Measurements from ENCODE around the gene CES4A.
"Not testable (repeated sequence)": the region's sequence is repeated elsewhere in the genome, so short reads cannot be mapped to it uniquely, and the experiment has no call there.

The CES4A gene

DNA sequence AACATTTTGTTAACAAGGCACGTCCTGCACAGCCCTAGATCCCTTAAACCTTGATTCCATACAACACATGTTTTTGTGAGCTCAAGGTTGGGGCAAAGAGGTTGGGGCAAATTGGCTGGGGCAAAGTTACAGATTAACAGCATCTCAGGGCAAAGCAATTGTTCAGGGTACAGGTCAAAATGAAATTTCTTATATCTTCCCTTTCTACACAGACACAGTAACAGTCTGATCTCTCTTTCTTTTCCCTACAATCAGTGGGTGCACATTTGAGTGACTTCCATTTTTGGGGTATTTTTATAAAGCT is 32.3 kb upstream of the CES4A start:
- DNase-seq (ENCODE audit: low read depth in 2 of 2), result not testable (repeated sequence)

DNA sequence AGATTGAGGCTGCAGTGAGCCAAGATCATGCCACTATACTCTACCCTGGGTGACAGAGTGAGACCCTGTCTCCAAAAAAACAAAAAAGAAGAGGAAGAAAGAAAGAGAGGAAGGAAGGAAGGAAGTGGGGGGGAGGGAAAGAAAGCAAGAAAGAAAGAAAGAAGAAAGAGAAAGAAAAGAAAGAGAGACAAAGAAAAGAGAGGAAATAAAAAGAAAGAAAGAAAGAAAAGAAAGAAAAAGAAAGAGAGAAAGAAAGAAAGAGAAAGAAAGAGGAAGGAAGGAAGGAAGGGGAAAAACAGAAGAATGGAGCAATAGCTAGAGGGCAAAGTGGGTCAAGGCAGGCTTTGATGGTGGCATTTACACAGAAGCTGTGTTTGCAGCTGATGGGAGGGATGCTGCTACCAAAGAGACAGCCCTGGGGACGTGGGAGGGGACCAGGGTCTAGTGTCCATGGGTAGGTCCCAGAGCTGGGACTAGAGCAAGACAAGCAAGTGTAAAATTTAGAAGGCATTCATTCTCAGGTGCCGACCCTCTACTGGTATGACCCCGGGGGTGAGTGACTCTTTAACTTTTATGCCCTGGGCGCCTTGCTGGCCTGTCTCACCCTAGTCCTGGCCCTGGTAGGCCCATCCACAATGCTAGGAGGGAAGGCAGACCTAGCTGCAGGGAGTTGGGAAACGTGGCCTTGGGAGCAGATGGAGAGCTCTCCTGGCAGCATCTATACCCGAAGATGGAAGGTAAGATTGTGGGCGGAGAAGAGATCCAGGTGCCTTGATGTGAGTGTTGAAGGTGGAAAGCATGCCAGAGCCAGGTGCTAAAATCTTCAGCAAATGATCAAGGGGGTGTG is 29.3 kb upstream of the CES4A start:
- DNase-seq (ENCODE audit: low read depth in 2 of 2), result no peak

DNA sequence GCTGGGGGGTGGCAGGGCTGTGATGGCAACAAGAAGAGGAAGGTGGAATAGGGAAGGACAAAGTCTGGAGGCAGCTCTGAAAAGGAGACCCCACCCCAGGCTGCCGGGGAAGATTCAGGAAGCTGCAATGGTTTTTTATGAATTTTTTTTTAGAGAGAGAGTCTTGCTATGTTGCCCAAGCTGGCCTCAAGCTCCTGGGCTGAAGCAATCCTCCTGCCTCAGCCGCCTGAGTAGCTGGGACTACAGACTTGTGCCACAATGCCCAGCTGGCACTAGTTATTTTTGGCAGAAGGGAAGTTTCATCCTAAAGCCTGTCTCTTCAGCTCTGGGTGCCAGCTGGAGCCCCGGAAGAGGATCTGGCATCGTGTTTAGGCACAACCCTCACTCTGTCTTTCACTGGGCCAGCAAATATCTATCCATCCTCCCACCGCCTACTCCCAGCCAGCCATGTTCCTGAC is 28.7 kb upstream of the CES4A start:
- DNase-seq (ENCODE audit: low read depth in 2 of 2), result no peak

DNA sequence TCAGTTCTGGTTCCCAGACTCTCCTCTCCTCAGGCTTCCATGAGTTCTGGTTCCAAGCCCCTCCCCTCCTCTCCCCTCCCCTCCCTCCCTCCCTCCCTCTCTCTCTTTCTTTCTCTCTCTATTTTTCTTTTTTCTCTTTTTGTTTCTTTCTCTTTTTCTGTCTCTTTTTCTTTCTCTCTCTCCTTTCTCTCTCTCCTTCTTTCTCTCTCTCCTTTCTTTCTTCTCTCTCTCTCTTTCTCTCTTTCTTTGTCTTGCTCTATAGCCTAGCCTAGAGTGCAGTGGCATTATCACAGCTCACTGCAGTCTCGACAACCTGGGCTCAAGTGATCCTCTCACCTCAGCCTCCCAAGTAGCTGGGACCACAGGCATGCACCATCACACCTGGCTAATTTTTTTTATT is 28.1 kb upstream of the CES4A start:
- DNase-seq (ENCODE audit: low read depth in 2 of 2), result no peak

DNA sequence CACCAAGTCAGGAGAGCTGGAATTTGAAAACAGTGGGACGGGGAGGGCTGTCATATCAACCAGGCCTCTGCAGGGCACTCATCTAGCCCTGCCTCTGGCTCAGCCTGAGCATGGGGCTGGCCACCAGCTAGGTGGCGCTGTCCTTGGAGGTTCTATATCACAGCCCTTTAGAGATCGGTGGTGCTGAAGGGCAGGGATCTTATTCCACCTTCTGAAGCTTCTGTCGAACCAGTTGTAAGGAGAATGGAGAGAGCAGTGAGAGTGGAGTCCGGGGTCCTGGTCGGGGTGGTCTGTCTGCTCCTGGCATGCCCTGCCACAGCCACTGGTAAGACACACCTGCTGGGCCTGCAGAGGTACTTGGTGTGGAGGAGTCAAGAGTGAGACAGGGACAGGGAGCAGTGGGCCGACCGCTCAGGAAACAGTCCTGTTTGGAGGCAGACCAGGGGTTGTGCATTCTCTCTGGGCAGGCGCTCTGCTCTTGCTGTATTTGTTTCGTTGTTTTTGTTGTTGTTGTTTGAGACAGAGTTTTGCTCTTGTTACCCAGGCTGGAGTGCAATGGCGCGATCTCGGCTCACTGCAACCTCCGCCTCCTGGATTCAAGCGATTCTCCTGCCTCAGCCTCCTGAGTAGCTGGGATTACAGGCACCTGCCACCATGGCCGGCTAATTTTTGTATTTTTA is 27.2 kb upstream of the CES4A start, which contains the start of gene CES3:
Gene CES3 (plus strand): TSS at position 202 of the 680 bp plus-strand sequence. CDS start 42 bp downstream, at position 244.
- peak; percentile 45 to 58 for DNase-seq (ENCODE audit: low read depth in 2 of 2)

DNA sequence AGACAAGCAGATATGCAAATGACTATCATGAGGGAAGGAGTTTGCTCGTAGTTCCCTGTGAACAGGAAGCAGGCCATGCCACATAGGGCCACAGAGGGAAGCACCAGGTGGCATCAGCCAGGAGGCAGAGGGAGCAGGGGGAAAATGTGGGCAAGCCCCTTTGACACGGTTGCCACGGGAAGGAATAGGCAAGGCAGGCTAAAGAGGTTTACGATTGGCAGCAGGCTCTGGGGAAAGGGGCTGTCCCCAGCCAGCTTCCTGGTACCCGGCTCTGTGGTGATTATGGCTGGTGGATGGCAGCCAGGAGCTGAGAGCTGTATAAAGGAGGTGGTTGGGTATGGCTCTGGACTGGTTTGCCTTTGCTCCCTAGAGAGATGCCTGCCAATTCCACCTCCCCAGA is 26.5 kb upstream of the CES4A start:
- no peak for DNase-seq (ENCODE audit: low read depth in 2 of 2)

DNA sequence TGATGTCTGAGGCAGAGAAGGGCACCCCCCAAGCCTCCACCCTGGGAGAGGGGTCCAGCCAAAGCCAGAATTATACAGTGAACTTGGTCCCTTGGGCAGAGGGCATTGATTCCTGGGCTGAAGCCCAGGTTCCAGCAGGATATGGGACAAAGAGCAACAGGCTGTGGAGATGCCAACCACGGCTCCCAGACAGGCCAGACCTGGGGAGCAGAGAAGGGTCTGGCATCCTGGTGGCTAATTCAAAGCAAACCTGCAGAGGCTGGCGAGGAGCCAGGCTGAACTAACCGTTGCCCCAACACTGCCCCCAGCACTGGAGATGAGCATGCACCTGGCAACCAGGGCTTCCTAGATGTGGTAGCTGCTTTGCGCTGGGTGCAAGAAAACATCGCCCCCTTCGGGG is 24.3 kb upstream of the CES4A start:
- no peak for DNase-seq (ENCODE audit: low read depth in 2 of 2)

DNA sequence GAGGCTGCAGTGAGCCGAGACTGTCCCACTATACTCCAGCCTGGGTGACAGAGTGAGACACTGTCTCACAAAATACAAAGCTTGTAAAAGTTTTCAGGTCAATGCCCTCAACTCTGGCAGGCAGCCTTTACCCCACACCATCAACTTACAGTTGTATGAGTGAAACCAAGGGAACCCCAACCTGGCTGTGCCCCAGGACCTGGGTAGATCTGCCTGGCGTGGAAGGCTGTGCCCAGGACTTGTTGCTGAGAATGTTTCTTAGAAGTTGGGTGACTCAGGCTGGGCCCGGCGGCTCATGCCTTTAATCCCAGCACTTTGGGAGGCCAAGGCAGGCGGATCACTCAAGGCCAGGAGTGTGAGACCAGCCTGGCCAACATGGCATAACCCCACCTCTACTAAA is 19.5 kb upstream of the CES4A start:
- no peak for DNase-seq (ENCODE audit: low read depth in 2 of 2)

DNA sequence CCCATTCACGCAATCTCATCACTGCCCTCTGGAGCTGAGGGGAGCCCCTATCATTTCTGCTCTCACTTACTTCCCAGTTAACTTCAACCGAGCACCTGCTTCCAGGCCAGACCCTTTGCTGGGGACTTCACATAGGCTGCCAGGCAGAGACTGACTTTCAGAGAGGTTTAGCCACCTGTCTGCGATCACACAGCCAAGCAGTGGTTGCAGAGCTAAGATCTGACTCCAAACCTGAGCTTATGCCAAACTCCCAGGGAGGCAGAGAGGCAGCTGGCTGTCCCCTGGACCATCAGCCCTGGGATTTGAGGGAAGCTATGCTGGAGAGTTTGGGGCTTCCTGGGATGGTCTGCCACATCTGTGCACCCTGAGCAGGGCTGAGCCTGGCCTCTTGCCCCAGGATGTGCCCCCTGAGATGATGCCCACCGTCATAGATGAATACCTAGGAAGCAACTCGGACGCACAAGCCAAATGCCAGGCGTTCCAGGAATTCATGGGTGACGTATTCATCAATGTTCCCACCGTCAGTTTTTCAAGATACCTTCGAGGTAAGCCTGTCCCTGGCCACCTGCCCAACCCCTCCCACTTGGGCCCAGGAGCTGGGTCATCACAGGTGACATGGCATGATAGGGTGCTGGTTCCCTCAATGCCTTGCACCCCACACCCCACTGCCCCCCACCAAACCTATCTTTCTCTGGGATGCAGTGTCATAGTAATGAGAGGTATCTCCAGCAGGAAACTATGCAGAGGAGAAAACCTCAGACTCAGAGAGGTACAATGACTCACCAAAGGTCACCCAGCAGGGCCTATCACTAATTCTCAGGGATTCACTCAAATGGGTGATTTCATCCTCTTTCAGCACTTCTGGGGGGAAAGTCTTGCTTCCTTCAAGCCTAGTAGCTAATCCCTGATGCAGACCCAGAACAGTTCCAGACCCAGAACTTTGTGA is 17.3 kb upstream of the CES4A start:
- no peak for DNase-seq (ENCODE audit: low read depth in 2 of 2)

DNA sequence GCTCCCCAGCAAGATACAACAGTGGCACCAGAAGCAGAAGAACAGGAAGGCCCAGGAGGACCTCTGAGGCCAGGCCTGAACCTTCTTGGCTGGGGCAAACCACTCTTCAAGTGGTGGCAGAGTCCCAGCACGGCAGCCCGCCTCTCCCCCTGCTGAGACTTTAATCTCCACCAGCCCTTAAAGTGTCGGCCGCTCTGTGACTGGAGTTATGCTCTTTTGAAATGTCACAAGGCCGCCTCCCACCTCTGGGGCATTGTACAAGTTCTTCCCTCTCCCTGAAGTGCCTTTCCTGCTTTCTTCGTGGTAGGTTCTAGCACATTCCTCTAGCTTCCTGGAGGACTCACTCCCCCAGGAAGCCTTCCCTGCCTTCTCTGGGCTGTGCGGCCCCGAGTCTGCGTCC is 15.4 kb upstream of the CES4A start:
- no peak for DNase-seq (ENCODE audit: low read depth in 2 of 2)

DNA sequence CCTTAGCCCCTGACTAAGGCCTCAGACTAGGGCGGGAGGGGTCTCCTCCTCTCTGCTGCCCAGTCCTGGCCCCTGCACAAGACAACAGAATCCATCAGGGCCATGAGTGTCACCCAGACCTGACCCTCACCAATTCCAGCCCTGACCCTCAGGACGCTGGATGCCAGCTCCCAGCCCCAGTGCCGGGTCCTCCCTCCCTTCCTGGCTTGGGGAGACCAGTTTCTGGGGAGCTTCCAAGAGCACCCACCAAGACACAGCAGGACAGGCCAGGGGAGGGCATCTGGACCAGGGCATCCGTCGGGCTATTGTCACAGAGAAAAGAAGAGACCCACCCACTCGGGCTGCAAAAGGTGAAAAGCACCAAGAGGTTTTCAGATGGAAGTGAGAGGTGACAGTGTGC is 14.7 kb upstream of the CES4A start:
- DNase-seq (ENCODE audit: low read depth in 2 of 2), result no peak

DNA sequence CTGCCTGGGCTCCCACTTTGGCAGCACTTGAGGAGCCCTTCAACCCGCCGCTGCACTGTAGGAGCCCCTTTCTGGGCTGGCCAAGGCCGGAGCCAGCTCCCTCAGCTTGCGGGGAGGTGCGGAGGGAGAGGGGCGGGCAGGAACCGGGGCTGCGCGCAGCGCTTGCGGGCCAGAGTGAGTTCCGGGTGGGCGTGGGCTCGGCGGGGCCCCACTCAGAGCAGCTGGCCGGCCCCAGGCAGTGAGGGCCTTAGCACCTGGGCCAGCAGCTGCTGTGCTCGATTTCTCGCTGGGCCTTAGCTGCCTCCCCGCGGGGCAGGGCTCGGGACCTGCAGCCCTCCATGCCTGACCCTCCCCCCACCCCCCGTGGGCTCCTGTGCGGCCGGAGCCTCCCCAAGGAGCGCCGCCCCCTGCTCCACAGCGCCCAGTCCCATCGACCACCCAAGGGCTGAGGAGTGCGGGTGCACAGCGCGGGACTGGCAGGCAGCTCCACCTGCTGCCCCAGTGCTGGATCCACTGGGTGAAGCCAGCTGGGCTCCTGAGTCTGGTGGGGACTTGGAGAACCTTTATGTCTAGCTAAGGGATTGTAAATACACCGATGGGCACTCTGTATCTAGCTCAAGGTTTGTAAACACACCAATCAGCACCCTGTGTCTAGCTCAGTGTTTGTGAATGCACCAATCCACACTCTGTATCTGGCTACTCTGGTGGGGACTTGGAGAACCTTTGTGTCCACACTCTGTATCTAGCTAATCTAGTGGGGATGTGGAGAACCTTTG is 14.0 kb upstream of the CES4A start:
- DNase-seq (ENCODE audit: low read depth in 2 of 2), result not testable (repeated sequence)

DNA sequence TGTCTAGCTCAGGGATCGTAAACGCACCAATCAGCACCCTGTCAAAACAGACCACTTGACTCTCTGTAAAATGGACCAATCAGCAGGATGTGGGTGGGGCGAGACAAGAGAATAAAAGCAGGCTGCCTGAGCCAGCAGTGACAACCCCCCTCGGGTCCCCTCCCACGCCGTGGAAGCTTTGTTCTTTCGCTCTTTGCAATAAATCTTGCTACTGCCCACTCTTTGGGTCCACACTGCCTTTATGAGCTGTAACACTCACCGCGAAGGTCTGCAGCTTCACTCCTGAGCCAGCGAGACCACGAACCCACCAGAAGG is 13.5 kb upstream of the CES4A start:
- peak; percentile 42 to 71 for DNase-seq (ENCODE audit: low read depth in 2 of 2)

DNA sequence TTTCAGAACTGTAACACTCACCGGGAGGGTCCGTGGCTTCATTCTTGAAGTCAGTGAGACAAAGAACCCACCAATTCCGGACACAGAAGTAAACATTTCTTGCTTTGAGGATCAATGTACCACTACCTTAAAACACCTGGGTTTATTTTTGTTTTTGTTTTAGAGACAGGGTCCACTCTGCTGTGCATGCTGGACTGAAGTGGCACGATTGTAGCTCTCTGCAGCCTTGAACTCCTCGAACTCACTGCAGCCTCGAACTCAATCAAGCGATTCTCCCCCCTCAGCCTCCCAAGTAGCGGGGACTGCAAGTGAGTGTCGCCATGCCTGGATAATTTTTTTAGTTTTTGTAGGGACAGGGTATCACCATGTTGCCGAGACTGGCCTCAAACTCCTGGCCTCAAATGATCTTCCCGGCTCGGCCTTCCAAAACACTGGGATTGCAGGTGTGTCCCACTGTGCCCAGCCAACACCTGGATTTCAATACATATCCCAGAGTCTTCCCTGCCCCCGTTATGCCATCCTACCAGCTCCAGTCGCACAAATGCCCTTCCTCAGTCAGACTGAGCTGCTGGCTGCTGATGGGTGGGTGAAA is 13.0 kb upstream of the CES4A start:
- no peak for DNase-seq (ENCODE audit: low read depth in 2 of 2)

DNA sequence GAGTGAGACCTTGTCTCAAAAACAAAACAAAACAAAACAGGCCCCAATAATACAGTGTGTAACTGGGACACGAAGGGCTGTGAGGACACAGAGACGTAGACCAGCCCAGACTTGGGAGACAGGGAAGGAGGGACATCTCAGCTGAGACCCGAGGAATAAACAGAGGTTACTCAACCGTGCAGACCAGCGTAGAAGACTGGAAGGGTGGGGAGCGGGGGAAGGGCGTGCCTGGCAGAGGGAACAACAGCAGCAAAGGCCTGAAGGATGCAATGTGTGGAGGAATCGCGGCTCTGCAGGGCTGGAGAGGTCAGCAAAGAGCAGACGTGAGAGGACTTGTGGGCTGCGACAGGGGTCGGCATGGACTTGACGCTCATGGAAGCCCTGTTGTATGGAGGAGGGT is 11.6 kb upstream of the CES4A start:
- DNase-seq (ENCODE audit: low read depth in 2 of 2), result no peak

DNA sequence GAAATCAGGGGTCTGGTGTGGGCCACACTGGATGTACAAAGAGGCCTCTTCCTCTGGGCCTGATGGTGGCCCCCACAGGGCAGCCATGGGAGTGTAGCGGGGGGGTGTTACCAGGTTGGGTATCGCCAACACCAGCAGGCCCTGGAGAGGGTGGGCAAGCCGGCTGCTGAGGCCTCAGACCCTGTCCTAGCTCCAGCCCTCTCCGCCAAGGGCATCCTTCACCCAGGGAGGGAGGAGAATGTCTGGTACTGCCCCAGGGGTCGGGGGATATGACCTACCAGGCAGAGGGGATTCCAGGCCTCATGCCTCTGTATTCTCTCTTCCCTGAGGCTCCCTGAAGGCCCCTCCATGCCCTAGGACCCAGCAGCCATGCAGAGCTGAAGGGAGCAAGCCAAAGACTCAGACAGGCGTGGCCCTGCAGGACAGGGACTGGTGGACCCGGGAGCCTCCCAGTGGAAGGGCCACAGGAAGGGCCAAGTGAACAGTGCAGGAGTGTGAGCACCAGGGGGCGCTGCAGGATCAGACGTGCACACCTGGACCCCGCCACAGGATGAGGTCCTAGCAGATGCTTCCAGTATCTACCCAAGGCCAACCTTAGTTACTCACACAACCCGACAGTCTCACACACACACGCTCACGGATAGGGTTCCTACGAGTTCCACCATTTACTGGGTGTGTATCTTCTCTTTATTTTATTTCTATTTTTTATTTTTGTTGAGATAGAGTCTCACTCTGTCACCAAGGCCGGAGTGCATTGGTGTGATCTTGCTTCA is 10.9 kb upstream of the CES4A start:
- DNase-seq (ENCODE audit: low read depth in 2 of 2), result peak; percentile 75 to 76

DNA sequence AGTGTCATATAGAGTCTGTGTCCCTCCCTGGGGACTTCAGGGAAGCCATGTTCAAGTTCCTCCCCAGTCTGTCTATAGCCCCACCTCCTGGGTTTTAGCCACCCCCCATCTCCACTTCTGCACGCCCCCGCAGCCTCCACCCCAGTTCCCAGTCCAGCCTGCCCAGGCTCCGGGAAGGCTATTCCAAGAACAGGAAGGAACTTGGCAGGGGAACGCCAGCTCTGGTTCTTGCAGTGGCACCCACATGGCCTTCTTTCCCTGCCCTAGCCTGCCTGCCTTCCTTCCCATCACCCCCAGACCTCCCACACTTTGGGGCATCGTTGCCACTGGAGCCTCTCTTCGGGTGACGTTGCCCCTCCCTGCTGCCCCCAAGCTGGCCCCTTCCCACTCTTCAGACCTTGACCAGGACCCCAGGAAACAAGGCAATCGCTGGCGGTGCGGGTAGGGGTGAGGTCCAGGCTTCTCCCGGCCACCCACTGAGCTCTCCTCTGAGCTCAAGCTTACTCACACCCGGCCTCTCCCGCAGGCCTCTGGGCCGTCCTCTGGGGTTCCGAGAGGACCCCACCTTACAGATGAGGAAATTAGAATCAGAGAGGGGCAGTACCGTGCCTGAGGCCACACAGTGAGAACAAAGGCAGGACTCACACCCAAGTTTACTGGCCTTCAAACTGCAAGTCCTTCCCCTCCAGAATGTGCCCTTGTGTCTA is 9.2 kb upstream of the CES4A start:
- DNase-seq (ENCODE audit: low read depth in 2 of 2), result no peak

DNA sequence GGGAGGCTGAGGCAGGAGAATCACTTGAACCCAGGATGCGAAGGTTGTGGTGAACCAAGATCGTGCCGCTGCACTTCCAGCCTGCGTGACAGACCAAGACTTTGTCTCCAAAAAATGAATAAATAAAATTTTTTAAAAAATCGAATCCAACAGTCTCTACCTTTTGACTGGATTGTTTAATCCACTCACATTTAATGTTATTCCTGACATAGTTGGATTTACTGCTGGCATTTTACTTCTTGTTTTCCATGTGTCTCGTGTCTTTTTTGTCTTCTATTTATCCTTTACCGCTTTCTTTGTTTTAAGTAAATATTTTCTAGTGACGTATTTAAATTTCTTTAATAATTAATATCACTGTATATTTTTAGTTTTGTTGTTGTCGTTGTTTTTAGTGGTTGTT is 5.4 kb upstream of the CES4A start:
- DNase-seq (ENCODE audit: low read depth in 2 of 2), result no peak

DNA sequence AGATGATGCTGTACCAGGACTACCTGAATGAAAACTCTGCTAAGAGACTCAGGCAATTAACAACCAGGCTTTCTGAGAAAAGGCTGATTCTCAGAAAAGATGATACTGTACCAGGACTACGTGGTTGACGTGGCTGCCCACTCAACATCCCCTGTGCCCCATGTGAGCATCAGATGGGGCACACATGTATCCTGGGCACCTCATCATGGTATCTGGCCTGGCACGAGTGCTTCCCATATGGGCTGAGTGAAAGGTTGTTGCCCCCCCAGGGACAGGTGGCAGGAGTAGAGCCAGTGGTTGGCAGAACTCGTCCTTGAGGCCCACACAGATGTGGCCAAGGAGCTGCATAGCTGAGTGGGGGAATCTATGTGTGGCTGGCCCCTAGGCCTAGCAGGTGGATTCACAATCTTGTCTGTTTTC is 3.5 kb upstream of the CES4A start:
- DNase-seq (ENCODE audit: low read depth in 2 of 2), result peak; percentile 62 to 72

DNA sequence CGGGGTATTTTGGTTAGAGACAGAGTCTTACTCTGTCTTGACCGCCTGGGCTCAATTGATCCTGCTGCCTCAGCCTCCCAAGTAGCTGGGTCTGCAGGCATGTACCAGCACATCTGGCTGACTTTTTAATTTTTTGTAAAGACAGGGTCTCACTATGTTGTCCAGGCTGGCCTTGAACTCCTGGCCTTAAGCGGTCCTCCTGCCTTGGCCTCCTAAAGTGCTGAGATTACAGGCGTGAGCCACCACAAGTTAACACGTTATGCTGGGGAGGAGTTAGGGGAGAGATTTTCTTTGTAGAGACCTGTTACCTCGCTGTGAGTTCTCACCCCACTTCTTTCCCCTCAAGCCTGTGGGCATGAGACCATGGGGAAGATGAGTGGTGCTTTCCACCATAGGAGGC is 1.8 kb upstream of the CES4A start:
- DNase-seq (ENCODE audit: low read depth in 2 of 2), result no peak
